ENCODE data around the gene GAS6.
"Not testable (repeated sequence)": the region's sequence is repeated elsewhere in the genome, so short reads cannot be mapped to it uniquely, and the experiment has no call there.

Gene GAS6

DNA sequence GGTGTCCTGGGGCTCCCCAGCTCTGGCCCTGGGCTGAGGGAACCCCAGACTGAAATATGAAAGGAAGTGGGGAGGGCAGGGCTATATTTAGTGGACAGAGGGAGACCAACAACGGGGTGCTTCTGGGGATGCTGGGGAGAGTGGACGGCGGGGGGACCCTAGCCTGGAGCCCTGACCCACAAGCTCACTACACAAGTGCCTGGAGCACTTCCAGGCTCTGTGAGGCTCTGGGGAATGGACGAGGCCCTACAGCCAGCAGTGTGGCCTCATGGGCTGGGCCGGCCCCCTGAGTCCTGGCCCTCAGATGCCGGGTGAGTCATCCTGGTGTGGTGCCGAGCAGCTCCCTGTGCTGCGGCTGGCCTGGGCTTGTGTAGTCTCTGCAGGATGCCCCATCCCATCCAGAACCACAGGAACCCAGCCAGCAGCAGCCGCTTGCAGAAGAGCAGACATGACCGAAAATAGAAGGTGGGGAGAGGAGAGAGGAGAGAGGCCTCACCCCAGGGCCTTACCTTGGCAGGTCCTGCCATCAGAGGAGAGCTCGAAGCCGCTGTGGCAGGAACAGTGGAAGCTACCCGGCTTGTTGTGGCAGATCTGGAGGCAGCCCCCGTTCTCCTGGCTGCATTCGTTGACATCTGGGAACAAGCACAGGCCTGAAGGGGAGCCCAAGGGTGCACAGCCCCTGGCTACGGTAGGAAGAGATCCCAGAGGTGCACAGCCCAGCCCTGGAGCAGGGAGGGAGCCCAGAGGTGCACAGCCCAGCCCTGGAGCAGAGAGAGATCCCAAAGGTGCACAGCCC is 26.1 kb downstream of the GAS6 start:
- DNase-seq (ENCODE audit: low read depth), result peak; percentile 99

DNA sequence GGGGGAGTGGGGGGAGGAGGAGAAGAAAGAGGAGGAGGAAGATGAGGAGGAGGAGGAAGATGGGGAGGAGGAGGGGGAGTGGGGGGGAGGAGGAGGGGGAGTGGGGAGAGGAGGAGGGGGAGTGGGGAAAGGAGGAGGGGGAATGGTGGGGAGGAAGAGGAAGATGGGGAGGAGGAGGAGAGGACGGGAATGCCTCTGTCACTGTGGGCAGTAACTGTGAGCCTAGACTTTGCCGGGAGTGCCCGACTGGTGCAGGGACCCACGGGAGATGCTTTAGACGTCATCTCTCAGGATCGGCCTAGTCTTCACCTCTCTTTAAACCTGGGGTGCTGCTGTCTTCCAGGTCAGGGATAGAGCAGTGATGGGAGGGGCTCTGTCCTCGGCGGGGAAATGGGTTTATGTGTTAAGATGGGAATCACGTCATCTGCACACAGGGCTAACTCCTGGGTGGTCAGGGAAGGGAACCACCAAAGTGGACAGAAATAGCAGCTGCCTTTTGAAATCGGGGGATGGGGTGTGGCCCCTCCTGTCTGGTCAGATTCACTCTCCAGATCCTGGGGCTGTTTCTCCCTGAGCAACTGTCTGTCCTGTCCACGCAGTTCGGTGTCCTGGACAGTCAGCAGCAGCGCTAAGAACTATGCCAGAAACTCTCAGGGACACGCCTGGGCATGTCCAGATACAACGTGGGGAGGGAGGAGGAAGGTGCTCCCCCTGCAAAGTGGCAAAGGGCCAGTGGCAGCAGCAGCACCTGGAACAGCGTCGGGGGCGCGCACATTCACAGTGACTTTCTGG is 26.9 kb downstream of the GAS6 start:
- DNase-seq (ENCODE audit: low read depth), result peak; percentile 63

DNA sequence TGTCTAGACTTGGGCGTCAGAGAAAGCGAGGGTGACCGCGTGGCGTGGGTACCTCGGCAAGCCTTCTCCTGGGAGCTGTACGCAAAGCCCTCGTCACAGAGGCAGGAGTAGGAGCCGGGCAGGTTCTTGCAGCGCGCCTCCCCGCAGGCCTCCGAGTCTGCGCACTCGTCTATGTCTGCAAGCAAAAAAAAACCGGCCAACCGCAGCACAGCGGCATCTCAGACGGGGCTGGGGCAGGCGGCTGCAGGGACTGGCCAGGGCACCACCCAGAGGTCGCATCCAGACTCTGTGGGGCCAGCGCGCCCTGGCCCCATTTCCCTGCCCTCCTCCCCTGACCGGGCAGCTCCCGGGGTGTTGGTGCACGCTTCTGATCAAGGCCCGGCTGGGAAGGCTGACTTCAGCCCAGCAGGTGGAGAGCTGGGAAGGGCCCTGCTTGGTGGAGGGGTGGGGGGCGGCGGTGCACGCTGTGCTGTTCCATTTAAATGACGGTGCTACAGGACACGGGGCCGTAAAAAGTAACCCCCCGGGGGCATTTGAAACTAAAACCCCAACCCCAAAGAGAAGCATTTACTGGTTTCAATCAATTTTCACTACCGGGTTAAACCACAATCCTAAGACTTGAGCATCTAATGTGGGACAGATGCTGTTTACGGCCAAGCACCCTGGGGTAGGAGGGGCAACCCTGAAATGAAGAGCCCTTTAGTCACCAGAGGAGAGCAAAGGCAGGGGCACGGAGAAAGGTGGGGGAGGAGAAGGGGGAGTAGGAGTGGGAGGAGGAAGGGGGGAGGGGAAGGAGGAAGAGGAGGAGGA is 28.2 kb downstream of the GAS6 start:
- DNase-seq (ENCODE audit: low read depth), result peak; percentile 64

DNA sequence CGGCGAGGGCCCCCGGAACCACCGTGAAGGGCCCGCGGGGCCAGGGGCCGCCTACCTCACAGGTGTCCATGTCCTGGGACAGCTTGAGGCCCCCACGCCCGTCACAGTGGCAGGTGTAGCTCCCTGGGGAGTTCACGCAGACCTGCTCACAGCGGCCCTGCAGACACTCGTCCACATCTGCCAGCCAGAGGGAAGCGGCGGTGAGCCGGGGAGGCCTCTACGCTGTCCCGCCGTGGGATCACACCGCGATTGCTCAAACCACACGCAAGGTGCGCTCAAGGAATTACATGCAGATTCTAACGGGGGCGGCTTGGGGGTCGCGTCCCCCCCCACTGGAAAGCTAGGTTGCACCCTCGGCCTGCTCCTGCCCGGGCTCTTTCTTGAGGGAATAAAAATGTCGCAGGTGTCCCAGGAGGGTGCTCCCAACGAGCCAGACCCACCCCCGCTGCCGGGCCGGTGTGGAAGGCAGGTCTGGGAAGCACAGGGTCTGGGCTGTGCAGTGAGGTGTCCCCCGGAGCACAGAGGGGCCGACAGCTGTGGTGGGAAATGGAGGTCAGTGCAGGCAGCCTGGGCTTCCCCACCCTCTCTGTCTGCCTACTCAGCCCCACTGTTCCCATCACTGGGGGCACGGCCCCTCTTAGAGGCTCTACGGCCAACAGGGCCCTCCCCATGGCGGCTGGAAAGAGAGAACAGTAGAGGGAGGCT is 29.2 kb downstream of the GAS6 start:
- no peak for DNase-seq (ENCODE audit: low read depth)

DNA sequence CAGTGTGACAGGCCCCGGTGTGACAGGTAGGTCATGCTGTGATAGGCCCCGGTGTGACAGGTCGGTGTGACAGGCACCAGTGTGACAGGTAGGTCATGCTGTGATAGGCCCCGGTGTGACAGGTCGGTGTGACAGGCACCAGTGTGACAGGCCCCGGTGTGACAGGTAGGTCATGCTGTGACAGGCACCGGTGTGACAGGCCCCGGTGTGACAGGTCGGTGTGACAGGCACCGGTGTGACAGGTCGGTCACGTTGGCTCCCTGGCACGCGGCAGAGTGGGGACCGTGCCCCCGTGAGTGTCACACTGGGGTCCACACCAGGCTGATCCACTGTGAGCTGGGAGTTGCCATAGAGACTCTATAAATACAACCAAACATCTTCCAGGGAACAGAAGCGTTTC is 29.9 kb downstream of the GAS6 start:
- DNase-seq (ENCODE audit: low read depth), result not testable (repeated sequence)

DNA sequence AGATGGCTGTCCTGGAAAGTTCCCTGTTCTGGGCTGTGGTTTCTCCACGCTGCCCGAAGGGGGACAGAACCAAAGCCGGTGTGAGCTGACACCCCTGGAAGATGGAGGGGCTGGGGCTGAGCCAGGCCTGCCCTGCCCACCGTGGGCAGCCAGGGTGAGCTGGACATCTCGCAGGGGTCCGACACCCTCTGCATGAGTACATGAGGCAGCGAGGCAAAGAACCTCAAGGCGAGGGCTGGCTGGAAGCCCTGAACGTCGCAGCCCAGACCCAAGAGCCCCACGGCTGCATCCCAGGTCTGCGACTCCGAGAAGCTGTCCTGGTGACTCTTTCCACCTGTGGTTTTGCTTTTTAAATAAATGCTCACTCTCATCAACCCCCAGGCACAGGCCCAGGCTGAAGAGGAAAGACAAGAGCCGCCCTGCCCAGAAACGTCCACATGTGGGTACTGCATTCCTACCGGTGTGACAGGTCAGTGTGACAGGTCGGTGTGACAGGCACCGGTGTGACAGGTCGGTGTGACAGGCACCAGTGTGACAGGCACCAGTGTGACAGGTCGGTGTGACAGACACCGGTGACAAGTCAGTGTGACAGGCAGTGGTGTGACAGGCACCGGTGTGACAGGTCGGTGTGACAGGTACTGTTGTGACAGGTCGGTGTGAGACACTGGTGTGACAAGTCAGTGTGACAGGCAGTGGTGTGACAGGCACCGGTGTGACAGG is 30.6 kb downstream of the GAS6 start:
- no peak for DNase-seq (ENCODE audit: low read depth)

DNA sequence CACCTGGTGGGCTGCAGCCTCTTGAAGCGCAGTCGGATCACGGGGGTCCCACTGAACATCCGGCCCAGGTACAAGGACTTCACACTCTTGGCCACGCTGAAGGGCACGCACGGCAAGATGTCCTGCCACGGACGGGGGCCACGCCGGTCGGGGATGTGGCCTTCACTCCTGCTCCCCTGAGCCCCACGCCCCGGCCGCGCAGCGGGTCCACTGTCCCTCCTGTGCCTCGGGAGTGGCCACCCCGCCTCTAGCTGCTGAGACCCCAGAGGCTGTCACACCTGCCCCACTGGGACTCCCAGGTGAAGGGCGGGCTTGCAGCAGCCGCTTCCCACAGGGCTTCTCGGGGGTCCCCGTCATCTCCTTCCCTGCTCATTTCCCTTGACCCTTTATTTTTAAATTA is 31.2 kb downstream of the GAS6 start:
- DNase-seq (ENCODE audit: low read depth), result no peak

DNA sequence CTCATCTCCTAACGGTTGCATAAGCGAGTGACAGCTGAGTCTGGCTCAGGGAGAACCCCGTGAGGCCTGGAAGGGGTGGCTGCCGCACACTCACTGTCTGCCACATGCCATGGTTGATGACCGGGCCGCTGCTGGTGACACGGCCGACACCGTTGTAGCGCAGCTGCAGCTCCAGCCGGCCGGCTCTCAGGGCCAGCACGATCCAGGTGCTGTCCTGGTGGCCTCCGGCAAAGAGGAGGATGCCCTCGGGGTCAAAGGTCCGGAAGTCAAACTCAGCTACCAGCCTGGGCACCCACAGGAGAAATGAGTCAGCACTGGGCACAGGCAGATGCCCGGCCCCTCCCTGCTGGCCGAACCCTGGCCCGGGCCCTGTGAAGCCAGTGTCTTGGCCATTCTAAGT is 31.7 kb downstream of the GAS6 start:
- DNase-seq (ENCODE audit: low read depth), result no peak

DNA sequence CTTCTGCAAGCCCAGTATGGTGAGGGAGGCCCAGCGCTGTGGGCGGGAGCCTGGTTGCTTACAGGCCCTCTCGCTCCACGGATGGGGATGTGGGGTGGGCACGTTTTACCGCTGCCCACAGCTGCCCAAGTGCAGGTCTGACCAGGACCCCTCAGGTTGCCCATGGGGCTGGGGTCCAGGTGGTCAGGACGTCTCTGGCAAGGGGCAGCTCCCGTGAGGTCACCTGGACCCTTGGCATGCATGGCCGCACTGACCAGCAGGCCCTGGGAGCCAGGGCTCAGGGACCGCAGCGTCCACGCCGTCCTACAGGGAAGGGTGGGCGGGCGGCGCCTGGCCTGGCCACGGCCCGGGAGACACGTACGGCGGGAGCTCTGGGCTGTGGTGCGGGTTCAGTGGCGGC is 32.8 kb downstream of the GAS6 start:
- no peak for DNase-seq (ENCODE audit: low read depth)

DNA sequence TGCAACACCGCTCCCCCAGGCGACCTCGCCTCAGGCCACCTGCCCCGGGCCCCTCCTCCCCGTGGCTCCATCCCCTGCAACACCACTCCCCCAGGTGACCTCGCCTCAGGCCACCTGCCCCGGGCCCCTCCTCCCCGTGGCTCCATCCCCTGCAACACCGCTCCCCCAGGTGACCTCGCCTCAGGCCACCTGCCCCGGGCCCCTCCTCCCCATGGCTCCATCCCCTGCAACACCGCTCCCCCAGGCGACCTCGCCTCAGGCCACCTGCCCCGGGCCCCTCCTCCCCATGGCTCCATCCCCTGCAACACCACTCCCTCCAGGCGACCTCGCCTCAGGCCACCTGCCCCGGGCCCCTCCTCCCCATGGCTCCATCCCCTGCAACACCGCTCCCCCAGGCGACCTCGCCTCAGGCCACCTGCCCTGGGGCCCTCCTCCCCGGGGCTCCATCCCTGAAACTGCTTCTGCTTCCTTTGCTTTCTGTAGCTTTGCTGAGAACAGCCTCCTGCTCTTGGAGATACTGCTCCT is 33.4 kb downstream of the GAS6 start:
- not testable (repeated sequence) for DNase-seq (ENCODE audit: low read depth)

DNA sequence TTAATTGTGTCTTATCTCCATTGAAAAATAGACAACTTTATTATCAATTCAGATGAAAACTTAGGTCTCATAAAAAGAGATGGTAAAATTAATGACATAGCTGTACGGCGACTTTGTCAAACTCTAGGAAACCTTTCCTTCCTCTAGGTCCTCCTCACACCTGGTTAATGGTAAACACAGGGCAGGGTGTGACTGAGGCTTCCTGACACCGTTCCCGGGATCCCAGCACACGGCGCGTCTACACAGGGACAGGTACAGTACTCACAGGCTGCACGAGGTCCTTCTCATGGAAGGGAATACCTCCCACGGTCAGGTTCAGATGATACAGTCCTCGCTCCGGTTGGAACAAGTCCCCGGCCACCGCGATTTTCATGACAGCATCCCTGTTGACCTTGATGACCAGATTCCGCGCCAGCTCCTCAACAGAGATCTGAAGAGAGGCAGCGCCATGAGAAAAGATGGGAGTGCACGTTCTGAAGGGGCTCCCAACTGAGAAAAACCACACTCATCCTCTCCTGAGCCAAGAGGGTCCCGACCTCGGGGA is 35.5 kb downstream of the GAS6 start:
- DNase-seq (ENCODE audit: low read depth), result no peak

DNA sequence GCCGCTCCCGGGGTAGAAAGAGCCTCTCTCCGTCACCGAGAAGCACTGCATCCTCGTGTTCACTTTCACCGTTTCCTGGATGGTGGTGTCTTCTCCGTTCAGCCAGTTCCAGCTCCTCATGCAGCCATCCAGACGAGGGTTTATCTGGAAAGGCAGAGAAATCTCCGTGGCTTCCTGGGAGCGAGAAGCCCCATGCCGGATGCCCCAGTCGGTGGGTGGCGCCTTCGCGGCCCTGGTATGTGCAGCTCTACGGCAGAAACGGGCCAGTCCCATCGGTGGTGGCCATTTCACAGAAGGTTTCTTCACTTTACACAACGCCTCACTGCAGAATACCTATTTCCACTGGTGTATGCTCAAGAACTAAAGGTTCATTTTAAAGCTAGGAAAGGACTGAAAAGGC is 36.9 kb downstream of the GAS6 start:
- no peak for DNase-seq (ENCODE audit: low read depth)

DNA sequence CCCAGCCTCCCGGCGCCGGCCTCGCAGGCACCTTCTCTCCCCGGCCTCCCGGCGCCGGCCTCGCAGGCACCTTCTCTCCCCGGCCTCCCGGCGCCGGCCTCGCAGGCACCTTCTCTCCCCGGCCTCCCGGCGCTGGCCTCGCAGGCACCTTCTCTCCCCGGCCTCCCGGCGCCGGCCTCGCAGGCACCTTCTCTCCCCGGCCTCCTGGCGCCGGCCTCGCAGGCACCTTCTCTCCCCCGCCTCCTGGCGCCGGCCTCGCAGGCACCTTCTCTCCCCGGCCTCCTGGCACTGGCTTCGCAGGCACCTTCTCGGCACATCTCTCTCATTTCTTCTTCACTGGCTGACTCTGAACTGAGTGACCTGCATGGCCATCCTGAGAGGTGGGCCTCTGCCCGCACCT is 37.4 kb downstream of the GAS6 start:
- DNase-seq (ENCODE audit: low read depth), result not testable (repeated sequence)

DNA sequence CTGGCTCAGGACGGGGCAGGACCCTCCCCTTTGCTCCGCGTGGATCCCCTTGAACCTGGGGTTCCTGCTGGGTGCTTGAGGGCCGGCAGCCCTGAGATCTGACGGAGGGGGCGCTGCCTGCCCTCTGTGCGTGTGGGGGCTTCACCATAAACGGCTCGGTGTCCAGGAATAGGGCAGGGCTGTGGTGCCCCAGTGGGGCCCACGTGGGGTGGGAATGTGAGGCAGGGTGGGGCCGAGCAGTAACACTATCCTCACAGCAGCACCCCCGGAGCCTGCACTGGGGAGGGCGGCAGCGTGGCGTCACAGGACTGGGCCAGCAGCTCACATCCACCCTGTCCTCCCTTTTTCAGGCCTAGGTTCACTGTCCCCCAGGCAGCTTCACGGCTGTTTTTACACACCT is 38.0 kb downstream of the GAS6 start:
- DNase-seq (ENCODE audit: low read depth), result no peak

DNA sequence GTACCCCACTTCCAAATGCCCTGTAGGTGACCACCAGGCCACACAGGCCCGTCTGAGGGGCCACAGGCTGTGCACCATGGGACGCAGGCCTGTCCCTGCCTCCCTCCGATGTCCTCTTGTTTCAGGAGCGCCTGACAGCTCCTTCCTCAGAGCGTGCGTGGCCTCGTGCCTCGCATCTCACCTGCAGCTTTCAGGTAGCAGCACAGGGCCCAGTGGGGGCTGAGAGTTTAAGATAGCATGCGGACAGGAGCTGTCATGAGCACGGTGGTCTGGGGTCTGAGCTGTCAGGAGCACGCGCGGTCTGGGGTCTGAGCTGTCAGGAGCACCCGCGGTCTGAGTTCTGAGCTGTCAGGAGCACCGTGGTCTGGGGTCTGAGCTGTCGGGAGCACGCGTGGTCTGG is 40.1 kb downstream of the GAS6 start:
- DNase-seq (ENCODE audit: low read depth), result no peak

DNA sequence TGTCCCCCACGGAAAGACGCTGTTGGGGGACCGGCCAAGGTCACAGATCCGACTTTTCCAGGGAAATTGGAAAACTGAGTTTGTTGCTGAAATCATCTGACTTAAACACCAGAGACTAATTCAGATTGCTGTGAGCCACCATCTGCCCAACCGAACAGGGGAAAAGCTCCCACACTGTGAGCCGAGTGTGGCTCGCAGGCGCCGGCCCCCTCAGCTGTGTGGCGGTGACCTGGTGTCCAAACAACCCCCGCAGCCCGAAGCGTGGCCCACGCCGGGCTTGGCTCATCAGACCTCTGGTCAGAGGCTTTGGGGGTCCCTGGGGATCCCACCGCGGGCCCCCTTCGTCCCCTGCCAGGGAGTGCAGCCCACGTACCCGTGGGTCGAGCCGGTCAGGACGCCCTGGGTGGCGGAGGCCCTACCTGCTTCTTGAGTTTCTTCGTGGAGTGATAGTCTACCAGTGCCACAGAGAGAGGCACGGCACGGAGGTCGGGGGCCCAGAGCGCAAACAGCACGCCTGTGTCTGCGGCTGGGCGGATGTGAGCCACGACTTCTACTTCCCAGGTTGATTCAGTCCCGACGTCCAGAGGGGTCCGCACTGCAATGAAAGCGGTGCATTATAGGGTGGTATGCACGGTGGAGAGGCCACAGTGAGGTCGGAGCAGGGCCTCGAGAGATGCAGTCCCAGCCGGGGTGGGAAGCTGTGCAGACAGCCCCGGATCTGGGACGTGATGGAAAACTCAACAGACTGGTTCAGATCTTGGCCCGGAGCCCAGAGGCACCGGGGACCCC is 40.7 kb downstream of the GAS6 start:
- DNase-seq (ENCODE audit: low read depth), result no peak

DNA sequence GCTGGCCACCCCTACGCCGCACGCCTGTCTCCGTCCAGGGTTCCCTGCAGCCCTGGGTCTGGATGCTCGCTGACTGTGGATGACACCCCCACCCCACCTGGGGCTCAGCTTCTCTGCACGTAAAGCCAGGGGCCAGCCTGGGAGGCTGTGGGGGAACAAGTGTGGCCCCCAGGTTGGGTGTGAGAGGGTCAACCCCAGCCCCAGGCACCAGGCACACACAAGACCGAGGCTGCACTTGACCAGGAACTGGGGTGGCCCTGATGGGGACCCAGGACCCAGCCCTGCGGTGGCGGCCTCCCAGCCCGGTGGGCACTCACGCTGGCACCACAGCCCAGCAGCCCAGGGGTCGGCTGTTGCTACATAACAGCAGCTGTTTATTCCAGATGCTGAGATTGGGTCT is 41.6 kb downstream of the GAS6 start:
- no peak for DNase-seq (ENCODE audit: low read depth)

DNA sequence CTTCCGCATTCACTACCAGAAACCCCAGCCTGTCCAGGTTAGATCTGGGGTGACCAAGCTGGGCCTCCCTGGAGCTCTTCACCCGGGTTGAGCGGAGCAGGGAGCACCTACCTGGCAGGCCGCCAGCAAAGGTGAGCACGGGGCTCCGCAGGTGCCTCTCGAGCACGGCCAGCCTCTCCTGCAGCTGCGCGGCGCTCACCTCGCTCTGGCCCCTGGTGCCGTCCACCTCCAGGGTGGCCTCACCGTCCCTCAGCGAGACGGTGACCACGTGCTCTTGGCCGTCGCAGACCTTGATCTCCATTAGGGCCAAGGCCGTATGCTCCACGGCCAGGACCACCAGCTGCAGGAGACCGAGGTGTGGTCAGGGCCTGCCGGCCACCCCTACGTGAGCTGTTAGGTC is 42.0 kb downstream of the GAS6 start:
- DNase-seq (ENCODE audit: low read depth), result no peak

DNA sequence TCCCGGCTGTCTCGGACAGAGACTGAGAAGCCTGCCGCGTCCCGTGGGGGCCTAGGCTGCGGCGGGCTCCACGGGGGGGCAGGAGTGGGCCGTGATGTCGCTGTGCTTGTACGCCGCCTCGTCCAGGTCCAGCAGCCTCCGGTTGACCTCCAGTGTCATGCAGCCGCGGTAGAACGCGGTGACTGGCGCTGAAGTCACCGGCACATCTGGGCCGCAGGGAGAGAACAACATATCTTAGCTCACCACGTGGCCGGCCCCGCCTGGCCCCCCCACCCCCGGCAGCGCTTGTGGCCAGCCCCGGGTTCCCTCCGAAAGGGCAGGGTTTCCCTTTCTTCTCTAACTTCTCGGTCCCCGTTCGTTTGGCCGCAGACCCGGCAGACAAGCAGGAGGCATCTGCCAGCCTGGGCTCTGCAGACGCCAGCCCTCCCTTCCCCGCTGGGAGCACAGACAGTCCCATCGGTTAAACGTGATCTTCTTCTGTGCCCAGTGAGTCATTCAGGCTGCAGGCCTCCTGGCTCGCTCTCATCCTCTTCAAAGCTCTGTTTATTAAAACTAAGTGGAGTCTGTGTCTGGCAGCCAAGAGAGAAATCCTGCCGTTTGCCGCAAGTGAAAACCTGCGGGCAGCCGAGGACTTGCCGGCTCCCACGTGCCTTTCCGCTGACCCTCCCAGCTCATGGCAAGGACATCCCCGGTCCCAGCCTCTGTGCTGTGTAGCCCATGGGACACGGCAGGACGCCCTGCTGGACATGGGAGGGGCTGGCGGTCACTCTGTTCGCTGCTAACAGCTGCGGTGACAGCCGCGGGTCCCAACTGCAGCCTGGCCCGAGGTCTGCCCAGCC is 42.8 kb downstream of the GAS6 start:
- DNase-seq (ENCODE audit: low read depth), result peak; percentile 99

All from ELR (cell line).